GM12878 (cell line): Measurements from ENCODE around the gene NHS. TPM values are rescaled to one million over a fixed set of nuclear protein-coding genes. Genes with fewer than 3 reads are reported as not detected.

Experiments
- ATAC-seq: fragments of 200-7000 bp; cut with Tn5 transposase; 3 replicates; pipeline ENCODE4 v1.9.1; 2020; ENCODE audit warnings: mild to moderate bottlenecking, moderate library complexity
- BruUV-seq: library from RNA; stranded (reverse); fragments of 400-500 nt; replicated peaks from 2 replicates; lab custom pipeline; 2021; lab: Mats Ljungman, UMichigan
- CTCF ChIA-PET: fragments of 300-600 bp; sonication (Branson Sonifier 250); formaldehyde crosslinking; extraction: SDS; loops from one replicate; lab custom pipeline; 2021; ENCODE audit warnings: inconsistent platforms; lab: Yijun Ruan, JAX
- POLR2A ChIA-PET: fragments of 350-600 bp; formaldehyde crosslinking; extraction: SDS; loops from one replicate; lab custom pipeline; 2021; ENCODE audit warnings: inconsistent platforms; lab: Charles Lee
- RAD21 ChIA-PET: fragments of 300-600 bp; sonication (Branson Sonifier 250); formaldehyde crosslinking; loops from one replicate; lab custom pipeline; 2023; ENCODE audit warnings: antibody characterized with exemption; ENCODE audit not compliant: unreplicated experiment; lab: Charles Lee
- SMC1A ChIA-PET: fragments of 300-600 bp; sonication (Branson Sonifier 250); formaldehyde crosslinking; loops from one replicate; lab custom pipeline; 2023; ENCODE audit not compliant: unreplicated experiment, uncharacterized antibody; lab: Charles Lee
- DNase-seq: peaks from one replicate; pipeline ENCODE4 v3.0.0-alpha.2; 2011; ENCODE audit warnings: low read depth, low spot score
- FAIRE-seq: peaks from 3 replicates; lab custom pipeline; 2011; peaks lifted over from hg19 to GRCh38; lab: Jason Lieb, UNC
- H2AFZ ChIP-seq: 2 replicates; pipeline ENCODE4 v1.6.0; 2011; ENCODE audit warnings: low read depth, low read length, control low read depth; ENCODE audit not compliant: control insufficient read depth
- H3K27ac ChIP-seq: 2 replicates; pipeline ENCODE4 v1.5.1; 2011; ENCODE audit warnings: control low read depth; ENCODE audit not compliant: control insufficient read depth, insufficient read depth
- H3K27me3 ChIP-seq, 2 experiments: replicated peaks in 1 of 2; 2 replicates each; pipeline versions ENCODE4 v1.6.0 to v1.6.1; 2011; ENCODE audit warnings: low read length in 1 of 2; ENCODE audit not compliant: control insufficient read depth in 2 of 2, insufficient read depth in 2 of 2
- H3K36me3 ChIP-seq, 2 experiments: 2 replicates each; pipeline ENCODE4 v1.5.1; 2011; ENCODE audit warnings: low read length in 1 of 2; ENCODE audit not compliant: control insufficient read depth in 2 of 2, insufficient read depth in 2 of 2
- H3K4me1 ChIP-seq: 2 replicates; pipeline ENCODE4 v1.6.1; 2011; ENCODE audit warnings: mild to moderate bottlenecking, low read length, moderate library complexity, mixed read lengths; ENCODE audit not compliant: control insufficient read depth, insufficient read depth
- H3K4me2 ChIP-seq: 2 replicates; pipeline ENCODE4 v1.6.0; 2011; ENCODE audit warnings: control low read depth; ENCODE audit not compliant: control insufficient read depth, insufficient read depth
- H3K4me3 ChIP-seq: fragments of 200-600 bp; sonication (generic); 2 replicates; pipeline ENCODE4 v1.5.1; 2016
- H3K79me2 ChIP-seq: 2 replicates; pipeline ENCODE4 v1.6.0; 2011; ENCODE audit warnings: low read length; ENCODE audit not compliant: control insufficient read depth, insufficient read depth
- H3K9ac ChIP-seq: 2 replicates; pipeline ENCODE4 v1.8.0; 2011; ENCODE audit warnings: low read length, control low read depth, mixed read lengths; ENCODE audit not compliant: control insufficient read depth, insufficient read depth
- H3K9me3 ChIP-seq: replicated peaks from 3 replicates; pipeline ENCODE4 v1.5.1; 2011; ENCODE audit warnings: mild to moderate bottlenecking, low read length; ENCODE audit not compliant: control insufficient read depth, insufficient read depth
- H4K20me1 ChIP-seq: 2 replicates; pipeline ENCODE4 v1.6.0; 2011; ENCODE audit not compliant: control insufficient read depth, insufficient read depth
- ATF7 ChIP-seq: fragments of 450-650 bp; IDR thresholded peaks from 2 replicates; pipeline ENCODE4 v1.6.1; 2016; ENCODE audit warnings: low read depth, mild to moderate bottlenecking
- CHD1 ChIP-seq: IDR thresholded peaks from 2 replicates; pipeline ENCODE4 v1.6.1; 2012; ENCODE audit warnings: low read depth, low read length, improper control_type of control experiment
- EGR1 ChIP-seq, 2 experiments: IDR thresholded peaks; 1 replicate in 1 of 2; 2 replicates in 1 of 2; pipeline ENCODE4 v1.6.1; 2011 to 2012; ENCODE audit warnings: low read depth in 2 of 2, low read length in 2 of 2, borderline replicate concordance in 1 of 2, mild to moderate bottlenecking in 1 of 2, moderate library complexity in 1 of 2
- GATAD2B ChIP-seq: fragments of 450-650 bp; conservative IDR thresholded peaks from 2 replicates; pipeline ENCODE4 v1.6.1; 2017; ENCODE audit warnings: low read depth, mild to moderate bottlenecking, moderate library complexity
- HCFC1 ChIP-seq: fragments of 150-350 bp; IDR thresholded peaks from 2 replicates; pipeline ENCODE4 v1.6.1; 2014; ENCODE audit warnings: low read length
- MYC ChIP-seq: IDR thresholded peaks from 2 replicates; pipeline ENCODE4 v1.6.1; 2011; ENCODE audit warnings: mild to moderate bottlenecking, low read length, moderate library complexity, inconsistent platforms; ENCODE audit not compliant: insufficient read depth, insufficient replicate concordance, insufficient read length, severe bottlenecking
- NFYB ChIP-seq: IDR thresholded peaks from 2 replicates; pipeline ENCODE4 v1.6.1; 2011; ENCODE audit warnings: low read depth, mild to moderate bottlenecking, low read length, improper control_type of control experiment, moderate library complexity; ENCODE audit not compliant: insufficient read depth
- POLR2A ChIP-seq: IDR thresholded peaks from 2 replicates; pipeline ENCODE4 v1.6.1; 2011; ENCODE audit warnings: low read depth, mild to moderate bottlenecking, low read length
- RUNX3 ChIP-seq: IDR thresholded peaks from 2 replicates; pipeline ENCODE4 v1.6.1; 2012; ENCODE audit warnings: low read length, inconsistent platforms
- STAT1 ChIP-seq: fragments of 450-650 bp; conservative IDR thresholded peaks from 2 replicates; pipeline ENCODE4 v1.6.1; 2014; ENCODE audit warnings: antibody characterized with exemption, mild to moderate bottlenecking
- ZBTB11 ChIP-seq: fragments of 450-650 bp; formaldehyde crosslinking; IDR thresholded peaks from 2 replicates; pipeline ENCODE4 v1.5.0; 2022; ENCODE audit warnings: mild to moderate bottlenecking, missing genetic modification characterization
- WGBS: methylation state at CpG from one replicate; pipeline ENCODE4 v1.1.6; 2016; ENCODE audit warnings: low lambda C conversion rate; ENCODE audit not compliant: insufficient replicate concordance, insufficient coverage; ENCODE audit errors: missing lambda C conversion rate; 5-methylcytosine and 5-hydroxymethylcytosine counted together
- in situ Hi-C: fragments of 300-500 bp; cut with MboI; formaldehyde crosslinking; loops from 9 replicates; pipeline ENCODE4 v1.14.3; 2018; ENCODE audit warnings: mixed read lengths
- intact Hi-C: fragments of 100-400 bp; cut with micrococcal nuclease; formaldehyde crosslinking; loops from one replicate; pipeline ENCODE4 v1.14.2; 2022; ENCODE audit not compliant: unreplicated experiment
- polyA plus RNA-seq, 11 experiments: library from polyadenylated mRNA; depleted of rRNA in 4 of 11; unstranded in 6 of 11; stranded (reverse) in 5 of 11; fragments of >200 nt; fragmentation: Nextera tagmentation in 4 of 11; fragmentation: Illumina TruSeq in 1 of 11; extraction: Ambion mirVana in 4 of 11; extraction: Trizol in 1 of 11; gene quantifications; 1 replicate in 1 of 11; 2 replicates in 10 of 11; pipeline versions ENCODE4 v1.2.1 to v1.2.3, GENCODE V29; 2011 to 2016; ENCODE audit warnings: inconsistent platforms in 2 of 11, missing spikeins in 2 of 11, low read depth in 1 of 11
- total RNA-seq, 4 experiments: library from RNA; depleted of rRNA in 3 of 4; stranded (reverse); fragments of >200 nt in 3 of 4; fragmentation: Illumina TruSeq in 1 of 4; extraction: Trizol in 1 of 4; gene quantifications; 2 replicates each; pipeline versions ENCODE4 v1.2.1 to v1.2.3, GENCODE V29; 2013 to 2021
- TF ChIP-seq, protein P1 (sequence below): IDR thresholded peaks from 2 replicates; pipeline ENCODE4 v1.6.1; 2011; ENCODE audit warnings: low read depth, mild to moderate bottlenecking, low read length, moderate library complexity, borderline replicate concordance; ENCODE audit errors: extremely low read depth

NHS gene
- total and polyA plus RNA-seq, 10 of the 15 experiments (the other 5 are each of a cell fraction or from before 2014, with no cell fraction given) = under 0.01 to 0.07 (median 0.03) TPM; not detected in 7

- POLR2A ChIA-PET = no interaction called here
- Histone ChIP-seq H2AFZ (no peak overlapping the region), H3K9me3 (no peaks in the 10 kb centered on the region), H3K4me3 (no peak overlapping the region), H3K27me3 (no peaks in the 10 kb centered on the region), H3K79me2 (no peaks in the 10 kb centered on the region), H4K20me1 (no peaks in the 10 kb centered on the region), H3K27ac (no peak overlapping the region), H3K36me3 (no peaks in the 10 kb centered on the region), H3K4me2 (no peak overlapping the region), H3K9ac (no peak overlapping the region), H3K4me1 (no peaks in the 10 kb centered on the region)
- in situ Hi-C loops (loop anchor here (25.0 kb wide), 1 partner anchor 456 kb away; no protein-coding TSS in a partner anchor), intact Hi-C loops (no loop called here)
- ATAC-seq (peak; percentile 80), DNase-seq (no peak), FAIRE-seq (no peak)
- BruUV-seq = no TSS peak
- CTCF ChIA-PET = interaction anchor here (1.2 to 1.4 kb wide), 2 partner anchors 449 to 452 kb away, joined by 3 read pairs; no protein-coding TSS in a partner anchor
- WGBS = under 1% methylated on average over 5 of the region's 5 CpGs
- TF ChIP-seq RUNX3 = peak; percentile 34; the same call in 1 of the 2 replicates
- peak; percentile 54 for TF ChIP-seq ATF7
- TF ChIP-seq GATAD2B = no peak
- RAD21 ChIA-PET = no interaction called here
- SMC1A ChIA-PET = interaction anchor here (0.9 kb wide), 1 partner anchor 450 kb away, joined by 3 read pairs; no protein-coding TSS in a partner anchor
Measured at GRCh38 chrX:17692709-17693346, 317.8 kb downstream of the NHS start.

DNA sequence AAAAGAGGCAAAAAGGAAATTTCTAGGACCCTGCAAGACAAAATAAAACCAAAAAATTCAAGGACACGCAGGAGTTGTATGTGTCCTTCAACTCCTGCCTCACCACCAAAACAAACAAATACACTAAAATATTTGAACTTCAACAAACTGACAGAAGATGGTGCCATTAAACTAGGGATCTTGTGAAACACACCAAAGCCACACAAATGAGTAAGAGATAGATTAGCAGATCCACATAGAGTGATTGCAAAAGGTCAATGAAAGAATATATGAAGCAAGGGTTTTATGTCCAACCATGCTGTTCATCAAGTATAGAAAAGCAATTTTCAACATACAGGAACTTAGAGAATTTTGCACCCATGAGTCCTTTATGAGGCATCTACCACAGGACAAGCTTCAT is 322.2 kb downstream of the NHS start:
- Histone ChIP-seq H3K27ac (no peak overlapping the region), H3K4me3 (no peak overlapping the region), H3K27me3 (no peaks in the 10 kb centered on the region), H3K36me3 (no peaks in the 10 kb centered on the region), H4K20me1 (no peaks in the 10 kb centered on the region), H3K4me1 (no peaks in the 10 kb centered on the region), H3K79me2 (no peaks in the 10 kb centered on the region), H2AFZ (no peak overlapping the region), H3K4me2 (no peak overlapping the region), H3K9me3 (no peaks in the 10 kb centered on the region), H3K9ac (no peak overlapping the region)
- 76% methylated on average over 1 of the region's 1 CpG for WGBS
- ATAC-seq (no peak), DNase-seq (no peak), FAIRE-seq (no peak)
- SMC1A ChIA-PET = no interaction called here
- in situ Hi-C loops = loop anchor here (25.0 kb wide), 1 partner anchor 460 kb away; no protein-coding TSS in a partner anchor
- intact Hi-C loops = no loop called here
- no TSS peak for BruUV-seq
- POLR2A ChIA-PET = no interaction called here
- CTCF ChIA-PET = interaction anchor here (1.1 kb wide), 1 partner anchor 12 kb away, joined by 4 read pairs; no protein-coding TSS in a partner anchor
- RAD21 ChIA-PET = no interaction called here
- TF ChIP-seq NFYB = no peak
- no peak for TF ChIP-seq EGR1 (IDR thresholded peaks at IDR 0.05; ENCODE audit: borderline replicate concordance in 1 of 2, low read depth in 2 of 2, low read length in 2 of 2)
- TF ChIP-seq HCFC1 = no peak
- no peak for TF ChIP-seq POLR2A
- TF ChIP-seq, protein P1, sequence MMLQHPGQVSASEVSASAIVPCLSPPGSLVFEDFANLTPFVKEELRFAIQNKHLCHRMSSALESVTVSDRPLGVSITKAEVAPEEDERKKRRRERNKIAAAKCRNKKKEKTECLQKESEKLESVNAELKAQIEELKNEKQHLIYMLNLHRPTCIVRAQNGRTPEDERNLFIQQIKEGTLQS = no peak
- TF ChIP-seq MYC = no peak
- TF ChIP-seq STAT1 = no peak
- TF ChIP-seq CHD1 = no peak
- no peak for TF ChIP-seq ZBTB11
